Lung (tissue), 12 donors: ENCODE measurements around the gene NKD2. TPM values are rescaled to one million over a fixed set of nuclear protein-coding genes. Genes with fewer than 3 reads are reported as not detected.
"Not testable (repeated sequence)": the region's sequence is repeated elsewhere in the genome, so short reads cannot be mapped to it uniquely, and the experiment has no call there.

ENCODE experiments used
- ATAC-seq: fragments of 200-7000 bp; cut with Tn5 transposase; one replicate; pipeline ENCODE4 v1.9.1; 2020; ENCODE audit warnings: moderate number of reproducible peaks; ENCODE audit not compliant: insufficient read depth, low FRiP score
- DNase-seq, 3 donors: peaks; one replicate each; pipeline ENCODE4 v3.0.0-alpha.2; 2013 to 2017
- H3K27ac ChIP-seq, 2 donors: one replicate each; pipeline ENCODE4 v1.5.1; 2013; ENCODE audit warnings: mild to moderate bottlenecking in 2 of 2, moderate library complexity in 2 of 2, control low read depth in 1 of 2, inconsistent platforms in 1 of 2, low read depth in 1 of 2, low read length in 1 of 2
- H3K27me3 ChIP-seq, 3 donors: one replicate each; pipeline ENCODE4 v1.5.1; 2013; ENCODE audit warnings: low read length in 2 of 3; ENCODE audit not compliant: control insufficient read depth in 3 of 3, insufficient read depth in 3 of 3
- H3K36me3 ChIP-seq, 4 donors: one replicate each; pipeline ENCODE4 v1.5.1; 2013; ENCODE audit warnings: low read length in 4 of 4, mild to moderate bottlenecking in 1 of 4, moderate library complexity in 1 of 4; ENCODE audit not compliant: control insufficient read depth in 4 of 4, insufficient read depth in 4 of 4
- H3K4me1 ChIP-seq, 5 donors: one replicate each; pipeline ENCODE4 v1.5.1; 2013; ENCODE audit warnings: low read length in 5 of 5, mild to moderate bottlenecking in 2 of 5, moderate library complexity in 1 of 5; ENCODE audit not compliant: control insufficient read depth in 5 of 5, insufficient read depth in 5 of 5
- H3K4me3 ChIP-seq: one replicate; pipeline ENCODE4 v1.5.1; 2013; ENCODE audit warnings: mild to moderate bottlenecking, control low read depth, moderate library complexity
- H3K9ac ChIP-seq, 2 donors: one replicate each; pipeline ENCODE4 v1.5.1; 2013; ENCODE audit warnings: low read length in 2 of 2, control low read depth in 1 of 2; ENCODE audit not compliant: insufficient read depth in 1 of 2
- H3K9me3 ChIP-seq, 4 donors: one replicate each; pipeline ENCODE4 v1.5.1; 2013; ENCODE audit warnings: low read length in 3 of 4, mild to moderate bottlenecking in 1 of 4, moderate library complexity in 1 of 4; ENCODE audit not compliant: control insufficient read depth in 4 of 4, insufficient read depth in 3 of 4
- WGBS, 2 donors: extraction: QIAGEN DNeasy Blood & Tissue Kit; methylation state at CpG; one replicate each; pipeline ENCODE4 v1.1.7; 2013; 5-methylcytosine and 5-hydroxymethylcytosine counted together
- polyA plus RNA-seq, 2 donors: library from polyadenylated mRNA; stranded (reverse); fragments of 200-250 nt; gene quantifications; one replicate each; pipeline ENCODE4 v1.2.1, GENCODE V29; 2013
- total RNA-seq, 2 donors: library from RNA; depleted of rRNA in 1 of 2; stranded (reverse); fragments of >200 nt in 1 of 2; gene quantifications; one replicate each; pipeline ENCODE4 v1.2.1, GENCODE V29; 2014 to 2021
- TF ChIP-seq, protein P1 (sequence below): IDR thresholded peaks from 2 replicates; pipeline ENCODE4 v1.5.1; 2012; ENCODE audit warnings: mild to moderate bottlenecking; ENCODE audit errors: control extremely low read depth, extremely low read depth
- donor health status: control.
- donor health status: control.
- donor health status: Bipolar disorder and iron deficiency.
- donor health status: healthy.
- donor health status: DM: yes; HTN: yes; CAD: no.

The NKD2 gene
- total and polyA plus RNA-seq, 4 donors: 9.9 to 88.0 (median 48.4) TPM

DNA sequence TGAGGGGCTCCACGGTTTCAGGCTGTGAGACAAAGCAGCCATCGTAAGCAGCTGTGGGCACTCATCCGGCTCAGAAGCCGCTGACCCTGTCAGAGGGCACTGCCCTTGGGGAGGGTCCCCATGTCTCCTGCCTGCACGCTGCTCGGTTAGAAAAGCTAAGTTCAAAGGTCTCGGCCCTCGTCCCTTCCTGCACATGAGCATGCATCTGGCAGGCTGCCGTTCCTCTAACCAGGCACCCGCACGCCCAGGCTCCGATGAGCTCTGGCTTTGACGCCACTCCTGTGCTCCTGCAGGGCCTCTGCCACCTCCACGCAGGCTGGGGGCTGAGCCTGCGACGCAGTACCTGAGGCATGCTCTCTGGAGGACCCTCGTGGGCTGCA, 51.3 kb downstream of the NKD2 start:
- no peak overlapping the region for H3K27ac ChIP-seq
- H3K4me1 ChIP-seq: no peaks in the 10 kb centered on the region
- peaks cover 0 to 83% (median 15%) of the 10 kb centered on the region in 4 donors for H3K36me3 ChIP-seq
- WGBS, 2 donors: 88 to 93% methylated on average over 17 of the region's 17 CpGs
- TF ChIP-seq, protein P1, sequence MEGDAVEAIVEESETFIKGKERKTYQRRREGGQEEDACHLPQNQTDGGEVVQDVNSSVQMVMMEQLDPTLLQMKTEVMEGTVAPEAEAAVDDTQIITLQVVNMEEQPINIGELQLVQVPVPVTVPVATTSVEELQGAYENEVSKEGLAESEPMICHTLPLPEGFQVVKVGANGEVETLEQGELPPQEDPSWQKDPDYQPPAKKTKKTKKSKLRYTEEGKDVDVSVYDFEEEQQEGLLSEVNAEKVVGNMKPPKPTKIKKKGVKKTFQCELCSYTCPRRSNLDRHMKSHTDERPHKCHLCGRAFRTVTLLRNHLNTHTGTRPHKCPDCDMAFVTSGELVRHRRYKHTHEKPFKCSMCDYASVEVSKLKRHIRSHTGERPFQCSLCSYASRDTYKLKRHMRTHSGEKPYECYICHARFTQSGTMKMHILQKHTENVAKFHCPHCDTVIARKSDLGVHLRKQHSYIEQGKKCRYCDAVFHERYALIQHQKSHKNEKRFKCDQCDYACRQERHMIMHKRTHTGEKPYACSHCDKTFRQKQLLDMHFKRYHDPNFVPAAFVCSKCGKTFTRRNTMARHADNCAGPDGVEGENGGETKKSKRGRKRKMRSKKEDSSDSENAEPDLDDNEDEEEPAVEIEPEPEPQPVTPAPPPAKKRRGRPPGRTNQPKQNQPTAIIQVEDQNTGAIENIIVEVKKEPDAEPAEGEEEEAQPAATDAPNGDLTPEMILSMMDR: no peak
- ATAC-seq (no peak), DNase-seq (no peak)
- no peaks in the 10 kb centered on the region for H3K9me3 ChIP-seq
- H3K27me3 ChIP-seq: no peaks in the 10 kb centered on the region
- no peak overlapping the region for H3K4me3 ChIP-seq
- H3K9ac ChIP-seq: no peak overlapping the region

DNA sequence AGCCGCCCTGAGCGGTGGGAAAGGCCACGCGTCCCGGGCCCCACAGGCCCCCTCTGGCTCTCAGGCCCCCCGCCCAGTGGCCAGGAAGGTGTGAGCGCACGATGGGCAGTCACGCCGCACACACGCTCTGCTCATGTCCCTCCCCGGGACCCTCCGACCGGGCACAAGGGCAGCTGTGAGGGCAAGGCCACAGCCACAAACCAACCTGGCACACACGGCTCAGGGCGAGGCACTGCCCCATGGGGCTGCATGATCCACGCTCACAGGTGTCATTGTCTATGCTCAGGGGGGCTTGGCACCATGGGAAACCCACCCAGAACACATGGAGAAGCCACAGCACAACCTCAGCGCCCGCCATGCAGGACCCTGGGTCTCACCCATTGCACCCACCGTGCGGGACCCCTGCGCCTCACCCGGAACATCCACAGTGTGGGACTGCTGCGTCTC, 52.0 kb downstream of the NKD2 start:
- no peaks in the 10 kb centered on the region for H3K9me3 ChIP-seq
- TF ChIP-seq, protein P1: no peak
- DNase-seq: no peak
- H3K36me3 ChIP-seq: peaks cover 0 to 83% (median 11%) of the 10 kb centered on the region in 4 donors
- no peak overlapping the region for H3K9ac ChIP-seq
- no peak overlapping the region for H3K4me3 ChIP-seq
- no peak for ATAC-seq
- WGBS, 2 donors: 82 to 90% methylated on average over 24 of the region's 24 CpGs
- H3K27me3 ChIP-seq: no peaks in the 10 kb centered on the region
- H3K27ac ChIP-seq: no peak overlapping the region
- H3K4me1 ChIP-seq: no peaks in the 10 kb centered on the region

DNA sequence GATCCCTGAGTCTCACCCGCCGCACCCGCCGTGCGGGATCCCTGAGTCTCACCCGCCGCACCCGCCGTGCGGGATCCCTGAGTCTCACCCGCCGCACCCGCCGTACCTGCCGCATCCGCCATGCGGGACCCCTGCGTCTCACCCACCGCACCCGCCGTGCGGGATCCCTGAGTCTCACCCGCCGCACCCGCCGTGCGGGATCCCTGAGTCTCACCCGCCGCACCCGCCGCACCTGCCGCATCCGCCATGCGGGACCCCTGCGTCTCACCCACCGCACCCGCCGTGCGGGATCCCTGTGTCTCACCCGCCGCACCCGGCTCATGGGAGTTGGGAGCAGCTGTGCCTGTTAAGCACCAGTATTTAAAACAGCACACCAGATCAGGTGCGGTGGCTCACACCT, 52.7 kb downstream of the NKD2 start:
- H3K27me3 ChIP-seq, H3K27ac ChIP-seq, H3K4me3 ChIP-seq, ATAC-seq, DNase-seq, H3K4me1 ChIP-seq, H3K9ac ChIP-seq, H3K9me3 ChIP-seq: not testable (repeated sequence)
- 92 to 97% methylated on average over 9 to 16 of the region's 43 CpGs for WGBS, 2 donors
- peaks cover 0 to 80% (median 12%) of the 10 kb centered on the region in 4 donors for H3K36me3 ChIP-seq

DNA sequence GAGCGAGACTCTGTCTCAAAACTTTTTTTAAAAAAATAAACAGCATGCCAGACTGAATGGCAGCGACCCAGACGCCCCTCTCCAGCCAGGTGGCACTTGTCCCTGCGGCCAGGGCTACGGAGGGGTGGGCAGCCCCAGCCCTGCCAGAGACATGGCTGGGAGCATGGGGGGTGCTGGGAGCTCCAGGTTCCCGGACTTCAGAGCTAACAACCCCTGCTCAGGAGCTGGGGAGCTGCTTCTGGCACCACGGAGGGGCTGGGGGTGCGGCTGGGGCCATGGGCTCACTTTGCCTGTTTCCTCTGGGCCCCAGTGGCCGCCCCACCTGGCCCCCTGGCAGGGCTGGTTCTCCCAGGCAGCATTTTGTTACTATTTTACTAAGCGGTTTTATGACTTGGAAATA, 53.3 kb downstream of the NKD2 start:
- no peak for DNase-seq
- Histone ChIP-seq H3K4me1 (no peaks in the 10 kb centered on the region), H3K9ac (no peak overlapping the region), H3K27me3 (no peaks in the 10 kb centered on the region), H3K27ac (no peak overlapping the region), H3K36me3 (peaks cover 0 to 80% (median 10%) of the 10 kb centered on the region in 4 donors), H3K4me3 (no peak overlapping the region), H3K9me3 (no peaks in the 10 kb centered on the region)
- WGBS, 2 donors: 86 to 89% methylated on average over 10 of the region's 10 CpGs
- ATAC-seq: no peak
- TF ChIP-seq, protein P1: no peak
